Smooth muscle cell (in vitro differentiated cells): ENCODE measurements around the gene SERPINA6. TPM values are rescaled to one million over a fixed set of nuclear protein-coding genes. Genes with fewer than 3 reads are reported as not detected.

Source experiments
- DNase-seq: peaks from one replicate; lab custom pipeline; 2025; ENCODE audit not compliant: unreplicated experiment; lab: John Stamatoyannopoulos, UW
- H2AFZ ChIP-seq: fragments of 200-600 bp; sonication (generic); 2 replicates; pipeline ENCODE4 v1.6.0; 2016; ENCODE audit warnings: antibody characterized with exemption, low read depth, mild to moderate bottlenecking
- H3F3A ChIP-seq: fragments of 200-600 bp; sonication (generic); 2 replicates; pipeline ENCODE4 v1.6.0; 2017; ENCODE audit warnings: antibody characterized with exemption, low read depth
- H3K27ac ChIP-seq: fragments of 200-600 bp; sonication (generic); 2 replicates; pipeline ENCODE4 v1.5.1; 2016; ENCODE audit warnings: low read depth, mild to moderate bottlenecking
- H3K27me3 ChIP-seq: fragments of 200-600 bp; sonication (generic); 2 replicates; pipeline ENCODE4 v1.6.1; 2016; ENCODE audit warnings: low read depth, mild to moderate bottlenecking
- H3K36me3 ChIP-seq: fragments of 200-600 bp; sonication (generic); 2 replicates; pipeline ENCODE4 v1.5.1; 2016; ENCODE audit warnings: low read depth
- H3K4me1 ChIP-seq: fragments of 200-600 bp; sonication (generic); 2 replicates; pipeline ENCODE4 v1.5.1; 2016; ENCODE audit warnings: low read depth
- H3K4me2 ChIP-seq: fragments of 200-600 bp; sonication (generic); 2 replicates; pipeline ENCODE4 v1.6.0; 2016; ENCODE audit warnings: mild to moderate bottlenecking
- H3K4me3 ChIP-seq: fragments of 200-600 bp; sonication (generic); 2 replicates; pipeline ENCODE4 v1.5.1; 2016; ENCODE audit warnings: mild to moderate bottlenecking
- H3K79me2 ChIP-seq: fragments of 200-600 bp; sonication (generic); 2 replicates; pipeline ENCODE4 v1.6.0; 2016; ENCODE audit warnings: low read depth, mild to moderate bottlenecking
- H3K9ac ChIP-seq: fragments of 200-600 bp; sonication (generic); 2 replicates; pipeline ENCODE4 v1.6.0; 2016; ENCODE audit warnings: low read depth
- H3K9me3 ChIP-seq: fragments of 200-600 bp; sonication (generic); replicated peaks from 2 replicates; pipeline ENCODE4 v1.5.1; 2016; ENCODE audit warnings: low read depth
- H4K20me1 ChIP-seq: fragments of 200-600 bp; sonication (generic); 2 replicates; pipeline ENCODE4 v1.6.0; 2016; ENCODE audit warnings: low read depth
- CTCF ChIP-seq: fragments of 200-600 bp; sonication (generic); IDR thresholded peaks from 2 replicates; pipeline ENCODE4 v1.5.1; 2017; ENCODE audit warnings: borderline replicate concordance, mild to moderate bottlenecking, antibody characterized with exemption; ENCODE audit not compliant: insufficient read depth, poor library complexity, severe bottlenecking
- WGBS: methylation state at CpG from one replicate; pipeline ENCODE4 v1.1.7; 2016; ENCODE audit warnings: low lambda C conversion rate; 5-methylcytosine and 5-hydroxymethylcytosine counted together
- polyA plus RNA-seq: library from polyadenylated mRNA; unstranded; fragments of >200 nt; fragmentation: Nextera tagmentation; extraction: Ambion mirVana; gene quantifications from 2 replicates; pipeline ENCODE4 v1.2.1, GENCODE V29; 2016
- total RNA-seq: library from RNA; depleted of rRNA; stranded (reverse); fragments of >200 nt; gene quantifications from 2 replicates; pipeline ENCODE4 v1.2.3, GENCODE V29; 2014

SERPINA6 gene
- total and polyA plus RNA-seq, 2 experiments from 2014 or later, result not detected

- no peaks in the 10 kb centered on the region for H3K27me3 ChIP-seq
- H3K4me2 ChIP-seq, result no peak overlapping the region
- WGBS, result 89% methylated on average over 13 of the region's 13 CpGs
- no peaks in the 10 kb centered on the region for H3K9me3 ChIP-seq
- H3K4me1 ChIP-seq, result no peaks in the 10 kb centered on the region
- no peaks in the 10 kb centered on the region for H3F3A ChIP-seq
- H2AFZ ChIP-seq, result no peak overlapping the region
- no peak for DNase-seq
- H3K27ac ChIP-seq, result no peak overlapping the region
- no peaks in the 10 kb centered on the region for H3K79me2 ChIP-seq
- no peak for TF ChIP-seq CTCF
- no peaks in the 10 kb centered on the region for H4K20me1 ChIP-seq
- no peak overlapping the region for H3K4me3 ChIP-seq
- H3K9ac ChIP-seq, result no peak overlapping the region
- H3K36me3 ChIP-seq, result no peaks in the 10 kb centered on the region
These were observed 31.8 kb downstream of the SERPINA6 start for GRCh38 chr14:94291159-94291905.

DNA sequence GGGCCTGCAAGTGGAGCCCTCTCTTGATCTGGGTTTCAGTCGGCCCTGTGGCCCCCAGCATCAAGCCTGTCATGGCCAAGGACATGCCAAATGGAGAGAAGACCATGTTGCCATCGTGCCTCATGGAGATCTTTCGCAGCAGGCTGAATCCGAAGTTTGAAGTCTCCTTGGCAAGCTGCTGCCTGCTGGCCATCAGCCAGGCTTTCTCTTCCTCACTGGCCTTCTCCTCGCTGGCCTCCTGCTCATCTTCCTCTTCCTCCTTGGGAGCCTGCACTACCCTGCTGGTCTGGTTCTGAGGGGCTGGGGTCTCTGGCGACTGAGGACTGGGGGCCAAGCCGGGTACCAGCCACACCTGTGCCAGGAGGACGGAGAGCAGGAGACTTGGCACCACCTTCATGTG, 32.9 kb downstream of the SERPINA6 start:
- no peaks in the 10 kb centered on the region for H3K4me1 ChIP-seq
- H3F3A ChIP-seq, result no peaks in the 10 kb centered on the region
- H3K79me2 ChIP-seq, result no peaks in the 10 kb centered on the region
- H3K36me3 ChIP-seq, result no peaks in the 10 kb centered on the region
- no peak overlapping the region for H3K4me2 ChIP-seq
- no peak for TF ChIP-seq CTCF
- H4K20me1 ChIP-seq, result no peaks in the 10 kb centered on the region
- no peak overlapping the region for H3K27ac ChIP-seq
- H3K4me3 ChIP-seq, result no peak overlapping the region
- WGBS, result 83% methylated on average over 8 of the region's 8 CpGs
- H3K27me3 ChIP-seq, result no peaks in the 10 kb centered on the region
- no peak for DNase-seq
- no peak overlapping the region for H2AFZ ChIP-seq
- H3K9ac ChIP-seq, result no peak overlapping the region
- no peaks in the 10 kb centered on the region for H3K9me3 ChIP-seq

GRCh38 chr14:94288610-94289465, 34.3 kb downstream of the SERPINA6 start:
- no peaks in the 10 kb centered on the region for H3K4me1 ChIP-seq

More at GRCh38 chr14:94288610-94289465, 34.3 kb downstream of the SERPINA6 start:
- no peak overlapping the region for H3K27ac ChIP-seq
- no peaks in the 10 kb centered on the region for H3F3A ChIP-seq
- 65% methylated on average over 14 of the region's 14 CpGs for WGBS
- TF ChIP-seq CTCF, result no peak
- no peak for DNase-seq
- no peaks in the 10 kb centered on the region for H3K79me2 ChIP-seq
- H2AFZ ChIP-seq, result no peak overlapping the region
- H3K27me3 ChIP-seq, result no peaks in the 10 kb centered on the region
- H3K9me3 ChIP-seq, result no peaks in the 10 kb centered on the region
- no peak overlapping the region for H3K9ac ChIP-seq
- H3K36me3 ChIP-seq, result no peaks in the 10 kb centered on the region
- H3K4me3 ChIP-seq, result no peak overlapping the region
- no peaks in the 10 kb centered on the region for H4K20me1 ChIP-seq
- H3K4me2 ChIP-seq, result no peak overlapping the region
